Loucy (cell line): ENCODE data around the gene CRAMP1.

ENCODE experiments used
- H2AFZ ChIP-seq: fragments of 200-600 bp; sonication (generic); 2 replicates; pipeline ENCODE4 v1.6.0; 2016; ENCODE audit warnings: antibody characterized with exemption, mild to moderate bottlenecking, low read length, moderate library complexity
- H3F3A ChIP-seq: fragments of 200-600 bp; 2 replicates; pipeline ENCODE4 v1.6.0; 2016; ENCODE audit warnings: antibody characterized with exemption, low read depth, mild to moderate bottlenecking
- H3K27me3 ChIP-seq: fragments of 200-600 bp; sonication (generic); 2 replicates; pipeline ENCODE4 v1.6.1; 2014; ENCODE audit warnings: low read length, mild to moderate bottlenecking; ENCODE audit not compliant: insufficient read depth, poor library complexity, severe bottlenecking
- H3K36me3 ChIP-seq: fragments of 200-600 bp; sonication (generic); 2 replicates; pipeline ENCODE4 v1.6.1; 2016; ENCODE audit warnings: low read length; ENCODE audit not compliant: insufficient read depth
- H3K4me1 ChIP-seq: fragments of 200-600 bp; sonication (generic); 2 replicates; pipeline ENCODE4 v1.5.1; 2014; ENCODE audit warnings: low read length, mild to moderate bottlenecking; ENCODE audit not compliant: insufficient read depth, poor library complexity, severe bottlenecking
- H3K4me2 ChIP-seq: fragments of 200-600 bp; sonication (generic); 2 replicates; pipeline ENCODE4 v1.6.0; 2014; ENCODE audit warnings: antibody characterized with exemption, low read length, low read depth, mild to moderate bottlenecking; ENCODE audit not compliant: poor library complexity, severe bottlenecking
- H3K4me3 ChIP-seq: fragments of 200-600 bp; sonication (generic); 2 replicates; pipeline ENCODE4 v1.5.1; 2014; ENCODE audit warnings: low read length, mild to moderate bottlenecking, mixed read lengths; ENCODE audit not compliant: poor library complexity, severe bottlenecking
- H3K79me2 ChIP-seq: fragments of 200-600 bp; sonication (generic); 2 replicates; pipeline ENCODE4 v1.6.1; 2014; ENCODE audit warnings: low read length; ENCODE audit not compliant: insufficient read depth
- H3K9ac ChIP-seq: fragments of 200-600 bp; sonication (generic); 2 replicates; pipeline ENCODE4 v1.6.0; 2014; ENCODE audit warnings: mild to moderate bottlenecking, low read depth, low read length, moderate library complexity; ENCODE audit not compliant: poor library complexity, severe bottlenecking
- H3K9me2 ChIP-seq: fragments of 200-600 bp; sonication (generic); replicated peaks from 2 replicates; pipeline ENCODE4 v1.6.1; 2016; ENCODE audit warnings: low read depth, low read length, mixed read lengths
- H3K9me3 ChIP-seq: fragments of 200-600 bp; sonication (generic); 2 replicates; pipeline ENCODE4 v1.6.1; 2014; ENCODE audit warnings: mild to moderate bottlenecking, antibody characterized with exemption, low read length, low read depth; ENCODE audit not compliant: insufficient read depth
- H4K20me1 ChIP-seq: fragments of 200-600 bp; sonication (generic); 2 replicates; pipeline ENCODE4 v1.6.0; 2014; ENCODE audit warnings: antibody characterized with exemption, low read length, mild to moderate bottlenecking; ENCODE audit not compliant: insufficient read depth, poor library complexity, severe bottlenecking
- EZH2phosphoT487 ChIP-seq: fragments of 200-600 bp; IDR thresholded peaks from 2 replicates; pipeline ENCODE4 v1.6.1; 2018; ENCODE audit warnings: antibody characterized with exemption, mild to moderate bottlenecking, moderate library complexity, borderline replicate concordance
- TF ChIP-seq, protein P1 (sequence below): fragments of 200-600 bp; sonication (generic); conservative IDR thresholded peaks from 2 replicates; pipeline ENCODE4 v1.5.1; 2014; ENCODE audit warnings: mild to moderate bottlenecking, antibody characterized with exemption, low read length

CRAMP1 gene

DNA sequence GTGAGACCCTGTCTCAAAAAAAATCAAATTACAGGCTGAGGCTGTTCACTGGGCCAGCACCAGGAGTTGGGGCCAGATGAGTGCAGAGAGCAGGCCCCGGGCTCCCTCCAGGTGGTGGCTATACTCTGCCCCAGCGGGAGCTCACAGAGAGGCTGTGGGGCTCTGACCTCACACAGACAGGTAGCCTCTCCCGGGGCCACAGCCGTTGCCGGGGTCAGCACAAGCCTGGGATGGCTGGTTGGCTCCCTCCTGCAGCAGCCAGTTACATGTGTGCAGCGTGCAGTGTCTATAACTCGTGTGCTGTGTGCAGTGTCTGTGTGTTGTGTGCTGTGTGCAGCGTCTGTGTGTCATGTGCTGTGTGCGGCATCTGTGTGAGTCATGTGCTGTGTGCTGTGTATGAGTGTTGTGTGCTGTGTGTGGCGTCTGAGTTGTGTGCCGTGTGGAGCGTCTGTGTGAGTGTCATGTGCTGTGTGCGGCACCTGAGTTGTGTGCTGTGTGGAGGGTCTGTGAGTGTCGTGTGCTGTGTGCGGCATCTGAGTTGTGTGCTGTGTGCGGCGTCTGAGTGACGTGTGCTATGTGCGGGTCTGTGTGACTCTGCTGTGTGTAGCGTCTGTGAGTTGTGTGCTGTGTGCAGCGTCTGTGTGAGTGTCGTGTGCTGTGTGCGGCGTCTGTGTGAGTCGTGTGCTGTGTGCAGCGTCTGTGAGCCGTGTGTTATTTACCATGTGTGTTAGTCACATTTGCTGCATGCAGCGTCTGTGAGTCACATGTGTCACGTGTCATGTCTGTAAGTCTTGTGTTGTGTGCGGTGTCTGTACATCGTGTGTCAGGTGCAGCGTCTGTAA, 114.7 kb downstream of the CRAMP1 start:
- peaks cover 4% of the 10 kb centered on the region; the same call in 1 of the 2 replicates for H3K79me2 ChIP-seq
- H3K27me3 ChIP-seq: no peaks in the 10 kb centered on the region
- H2AFZ ChIP-seq: no peak overlapping the region
- H3K4me1 ChIP-seq: peaks cover 4% of the 10 kb centered on the region
- H3K4me2 ChIP-seq: no peak overlapping the region
- no peaks in the 10 kb centered on the region for H3K9me3 ChIP-seq
- H3K36me3 ChIP-seq: peaks cover 4% of the 10 kb centered on the region; the same call in 1 of the 2 replicates
- TF ChIP-seq, protein P1, sequence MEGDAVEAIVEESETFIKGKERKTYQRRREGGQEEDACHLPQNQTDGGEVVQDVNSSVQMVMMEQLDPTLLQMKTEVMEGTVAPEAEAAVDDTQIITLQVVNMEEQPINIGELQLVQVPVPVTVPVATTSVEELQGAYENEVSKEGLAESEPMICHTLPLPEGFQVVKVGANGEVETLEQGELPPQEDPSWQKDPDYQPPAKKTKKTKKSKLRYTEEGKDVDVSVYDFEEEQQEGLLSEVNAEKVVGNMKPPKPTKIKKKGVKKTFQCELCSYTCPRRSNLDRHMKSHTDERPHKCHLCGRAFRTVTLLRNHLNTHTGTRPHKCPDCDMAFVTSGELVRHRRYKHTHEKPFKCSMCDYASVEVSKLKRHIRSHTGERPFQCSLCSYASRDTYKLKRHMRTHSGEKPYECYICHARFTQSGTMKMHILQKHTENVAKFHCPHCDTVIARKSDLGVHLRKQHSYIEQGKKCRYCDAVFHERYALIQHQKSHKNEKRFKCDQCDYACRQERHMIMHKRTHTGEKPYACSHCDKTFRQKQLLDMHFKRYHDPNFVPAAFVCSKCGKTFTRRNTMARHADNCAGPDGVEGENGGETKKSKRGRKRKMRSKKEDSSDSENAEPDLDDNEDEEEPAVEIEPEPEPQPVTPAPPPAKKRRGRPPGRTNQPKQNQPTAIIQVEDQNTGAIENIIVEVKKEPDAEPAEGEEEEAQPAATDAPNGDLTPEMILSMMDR: no peak
- no peak for TF ChIP-seq EZH2phosphoT487
- no peaks in the 10 kb centered on the region for H3K9me2 ChIP-seq
- H3K9ac ChIP-seq: no peak overlapping the region
- H3K4me3 ChIP-seq: no peak overlapping the region
- H4K20me1 ChIP-seq: no peaks in the 10 kb centered on the region
- no peaks in the 10 kb centered on the region for H3F3A ChIP-seq
